GM21390 (cell line): ENCODE data around the gene TMEM250.
A peak's percentile ranks its signal among the peaks of the same experiment; 100 is the strongest.
"Not testable (repeated sequence)": the region's sequence is repeated elsewhere in the genome, so short reads cannot be mapped to it uniquely, and the experiment has no call there.

Experiments
- ATAC-seq: cut with Tn5 transposase; IDR thresholded peaks from one replicate; pipeline ENCODE4 v1.9.1; 2021; ENCODE audit not compliant: unreplicated experiment

The TMEM250 gene

GRCh38 chr9:136114610-136115009, 4.1 kb downstream of the TMEM250 start:
- no peak for ATAC-seq

- no peak for ATAC-seq
These were observed 6.1 kb downstream of the TMEM250 start for GRCh38 chr9:136112541-136112940.

GRCh38 chr9:136111910-136112309, 6.8 kb downstream of the TMEM250 start:
- ATAC-seq: no peak

- no peak for ATAC-seq
These were observed 7.5 kb downstream of the TMEM250 start for GRCh38 chr9:136111190-136111589.

GRCh38 chr9:136110082-136111061, 8.3 kb downstream of the TMEM250 start:
- ATAC-seq: no peak

GRCh38 chr9:136109351-136110081, 9.2 kb downstream of the TMEM250 start:
- ATAC-seq: peak; percentile 68

- ATAC-seq: no peak
These were observed 9.9 kb downstream of the TMEM250 start for GRCh38 chr9:136108648-136109266.

- ATAC-seq: no peak
These were observed 10.6 kb downstream of the TMEM250 start for GRCh38 chr9:136107953-136108647.

- no peak for ATAC-seq
These were observed 11.3 kb downstream of the TMEM250 start for GRCh38 chr9:136107155-136107952.

GRCh38 chr9:136105398-136106135, 13.1 kb downstream of the TMEM250 start:
- ATAC-seq: no peak

GRCh38 chr9:136104916-136105315, 13.8 kb downstream of the TMEM250 start:
- ATAC-seq: no peak

- ATAC-seq: no peak
These were observed 14.2 kb downstream of the TMEM250 start for GRCh38 chr9:136104488-136104800.

- no peak for ATAC-seq
These were observed 14.8 kb downstream of the TMEM250 start for GRCh38 chr9:136103651-136104487.

- ATAC-seq: not testable (repeated sequence)
These were observed 17.0 kb downstream of the TMEM250 start for GRCh38 chr9:136101615-136102074.

- no peak for ATAC-seq
These were observed 17.7 kb downstream of the TMEM250 start for GRCh38 chr9:136100700-136101614.

GRCh38 chr9:136099542-136099941, 19.1 kb downstream of the TMEM250 start:
- ATAC-seq: no peak

- ATAC-seq: no peak
These were observed 19.8 kb downstream of the TMEM250 start for GRCh38 chr9:136098844-136099243.
